ENCODE measurements around the gene MAMDC2.

Gene MAMDC2

GRCh38 chr9:70111042-70111602 is 67.5 kb downstream of the MAMDC2 start (continued):
- no peak for TF ChIP-seq ARNTL (CRISPR knock-in tag; IDR thresholded peaks at IDR 0.05; ENCODE audit: borderline replicate concordance, low read depth)
- TF ChIP-seq ESRRG (CRISPR knock-in tag; IDR thresholded peaks at IDR 0.05): no peak

DNA sequence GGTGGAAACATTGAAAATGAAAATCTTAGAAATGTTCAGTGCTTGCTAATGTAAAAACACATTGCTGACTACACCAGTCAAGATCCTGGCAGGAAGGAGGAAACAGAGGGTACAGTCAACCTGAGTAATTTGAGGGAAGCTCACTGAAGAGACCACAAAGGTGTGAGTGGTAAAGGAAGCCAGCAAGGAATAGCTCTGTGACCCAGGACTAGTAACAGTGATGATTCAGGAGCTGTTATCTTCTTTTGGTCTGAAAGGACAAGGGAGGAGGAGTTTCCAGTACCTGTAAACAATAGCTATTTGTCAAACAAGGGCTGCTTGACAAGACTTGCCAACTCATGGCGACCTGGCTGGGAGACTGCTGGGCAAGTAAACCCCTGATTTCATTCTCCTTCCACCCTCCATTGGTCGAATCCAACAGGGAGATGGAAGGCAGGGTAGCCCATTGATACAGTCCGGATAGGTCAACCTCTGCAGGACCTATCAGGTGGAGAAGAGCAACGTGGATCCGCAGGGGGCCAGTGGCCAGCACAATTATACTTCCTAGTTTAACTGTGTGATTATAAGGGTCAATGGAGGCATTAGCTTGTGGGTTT is 68.1 kb downstream of the MAMDC2 start:
- no peak for TF ChIP-seq POU6F1 (CRISPR knock-in tag; IDR thresholded peaks at IDR 0.05; ENCODE audit: borderline replicate concordance, low read depth)
- TF ChIP-seq, protein P1, sequence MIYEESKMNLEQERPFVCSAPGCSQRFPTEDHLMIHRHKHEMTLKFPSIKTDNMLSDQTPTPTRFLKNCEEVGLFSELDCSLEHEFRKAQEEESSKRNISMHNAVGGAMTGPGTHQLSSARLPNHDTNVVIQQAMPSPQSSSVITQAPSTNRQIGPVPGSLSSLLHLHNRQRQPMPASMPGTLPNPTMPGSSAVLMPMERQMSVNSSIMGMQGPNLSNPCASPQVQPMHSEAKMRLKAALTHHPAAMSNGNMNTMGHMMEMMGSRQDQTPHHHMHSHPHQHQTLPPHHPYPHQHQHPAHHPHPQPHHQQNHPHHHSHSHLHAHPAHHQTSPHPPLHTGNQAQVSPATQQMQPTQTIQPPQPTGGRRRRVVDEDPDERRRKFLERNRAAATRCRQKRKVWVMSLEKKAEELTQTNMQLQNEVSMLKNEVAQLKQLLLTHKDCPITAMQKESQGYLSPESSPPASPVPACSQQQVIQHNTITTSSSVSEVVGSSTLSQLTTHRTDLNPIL (CRISPR knock-in tag; IDR thresholded peaks at IDR 0.05; ENCODE audit: low read depth): no peak
- no peak for TF ChIP-seq TOX (CRISPR knock-in tag; IDR thresholded peaks at IDR 0.05; ENCODE audit: borderline replicate concordance)
- no peak for TF ChIP-seq CSDC2 (CRISPR knock-in tag; IDR thresholded peaks at IDR 0.05)
- no peak for TF ChIP-seq TCF4 (CRISPR knock-in tag; IDR thresholded peaks at IDR 0.05; ENCODE audit: borderline replicate concordance)
- no peak for TF ChIP-seq ZC3H10 (CRISPR knock-in tag; IDR thresholded peaks at IDR 0.05)
- no peak for TF ChIP-seq BACH2 (CRISPR knock-in tag; IDR thresholded peaks at IDR 0.05; ENCODE audit: borderline replicate concordance)
- ATAC-seq: no peak

GRCh38 chr9:70112981-70113380 is 69.3 kb downstream of the MAMDC2 start:
- ATAC-seq: no peak
- TF ChIP-seq, protein P2, sequence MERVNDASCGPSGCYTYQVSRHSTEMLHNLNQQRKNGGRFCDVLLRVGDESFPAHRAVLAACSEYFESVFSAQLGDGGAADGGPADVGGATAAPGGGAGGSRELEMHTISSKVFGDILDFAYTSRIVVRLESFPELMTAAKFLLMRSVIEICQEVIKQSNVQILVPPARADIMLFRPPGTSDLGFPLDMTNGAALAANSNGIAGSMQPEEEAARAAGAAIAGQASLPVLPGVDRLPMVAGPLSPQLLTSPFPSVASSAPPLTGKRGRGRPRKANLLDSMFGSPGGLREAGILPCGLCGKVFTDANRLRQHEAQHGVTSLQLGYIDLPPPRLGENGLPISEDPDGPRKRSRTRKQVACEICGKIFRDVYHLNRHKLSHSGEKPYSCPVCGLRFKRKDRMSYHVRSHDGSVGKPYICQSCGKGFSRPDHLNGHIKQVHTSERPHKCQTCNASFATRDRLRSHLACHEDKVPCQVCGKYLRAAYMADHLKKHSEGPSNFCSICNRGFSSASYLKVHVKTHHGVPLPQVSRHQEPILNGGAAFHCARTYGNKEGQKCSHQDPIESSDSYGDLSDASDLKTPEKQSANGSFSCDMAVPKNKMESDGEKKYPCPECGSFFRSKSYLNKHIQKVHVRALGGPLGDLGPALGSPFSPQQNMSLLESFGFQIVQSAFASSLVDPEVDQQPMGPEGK (CRISPR knock-in tag; IDR thresholded peaks at IDR 0.05; ENCODE audit: borderline replicate concordance): no peak
- TF ChIP-seq, protein P1 (CRISPR knock-in tag; IDR thresholded peaks at IDR 0.05; ENCODE audit: low read depth): no peak
- no peak for TF ChIP-seq ARNTL (CRISPR knock-in tag; IDR thresholded peaks at IDR 0.05; ENCODE audit: borderline replicate concordance, low read depth)
- TF ChIP-seq, protein P3, sequence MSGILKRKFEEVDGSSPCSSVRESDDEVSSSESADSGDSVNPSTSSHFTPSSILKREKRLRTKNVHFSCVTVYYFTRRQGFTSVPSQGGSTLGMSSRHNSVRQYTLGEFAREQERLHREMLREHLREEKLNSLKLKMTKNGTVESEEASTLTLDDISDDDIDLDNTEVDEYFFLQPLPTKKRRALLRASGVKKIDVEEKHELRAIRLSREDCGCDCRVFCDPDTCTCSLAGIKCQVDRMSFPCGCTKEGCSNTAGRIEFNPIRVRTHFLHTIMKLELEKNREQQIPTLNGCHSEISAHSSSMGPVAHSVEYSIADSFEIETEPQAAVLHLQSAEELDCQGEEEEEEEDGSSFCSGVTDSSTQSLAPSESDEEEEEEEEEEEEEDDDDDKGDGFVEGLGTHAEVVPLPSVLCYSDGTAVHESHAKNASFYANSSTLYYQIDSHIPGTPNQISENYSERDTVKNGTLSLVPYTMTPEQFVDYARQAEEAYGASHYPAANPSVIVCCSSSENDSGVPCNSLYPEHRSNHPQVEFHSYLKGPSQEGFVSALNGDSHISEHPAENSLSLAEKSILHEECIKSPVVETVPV (CRISPR knock-in tag; IDR thresholded peaks at IDR 0.05): no peak
- no peak for TF ChIP-seq ZNF8 (CRISPR knock-in tag; IDR thresholded peaks at IDR 0.05)
- TF ChIP-seq ZFP30 (CRISPR knock-in tag; IDR thresholded peaks at IDR 0.05): no peak
- no peak for TF ChIP-seq ISL1 (CRISPR knock-in tag; IDR thresholded peaks at IDR 0.05)
- TF ChIP-seq GLIS3 (CRISPR knock-in tag; IDR thresholded peaks at IDR 0.05): no peak
- TF ChIP-seq PPARA (CRISPR knock-in tag; IDR thresholded peaks at IDR 0.05; ENCODE audit: borderline replicate concordance): no peak
- TF ChIP-seq ZFP3 (CRISPR knock-in tag; IDR thresholded peaks at IDR 0.05): no peak
- no peak for TF ChIP-seq RARB (CRISPR knock-in tag; IDR thresholded peaks at IDR 0.05)
- no peak for TF ChIP-seq OSR1 (CRISPR knock-in tag; IDR thresholded peaks at IDR 0.05)
- no peak for TF ChIP-seq ZNF565 (CRISPR knock-in tag; conservative IDR thresholded peaks at IDR 0.05; ENCODE audit: low read depth)
- no peak for TF ChIP-seq TSHZ2 (CRISPR knock-in tag; IDR thresholded peaks at IDR 0.05)

Data from SK-N-SH treated with all-trans-retinoic acid at 6 μM for 48 hours (cell line).